Endometrial microvascular endothelial cells (primary cell): ENCODE measurements around the gene LDLRAD3. TPM values are rescaled to one million over a fixed set of nuclear protein-coding genes. Genes with fewer than 3 reads are reported as not detected.

Experiments
- in situ Hi-C: cut with HindIII; loops from 2 replicates; pipeline ENCODE4 v1.10.0; 2017; ENCODE audit warnings: low sequenced_read_pairs, low pct_unique_long_range_greater_than_20kb; ENCODE audit errors: inconsistent ontology term
- total RNA-seq: library from RNA; depleted of rRNA; stranded (reverse); fragments of >200 nt; gene quantifications from one replicate; pipeline ENCODE4 v1.2.3, GENCODE V29; 2015; ENCODE audit errors: inconsistent ontology term

The LDLRAD3 gene
- total RNA-seq, 1 donor from 2014 or later: 17.2 TPM

- in situ Hi-C loops: no loop called here
These were observed 134.8 kb downstream of the LDLRAD3 start for GRCh38 chr11:36078686-36079055.

DNA sequence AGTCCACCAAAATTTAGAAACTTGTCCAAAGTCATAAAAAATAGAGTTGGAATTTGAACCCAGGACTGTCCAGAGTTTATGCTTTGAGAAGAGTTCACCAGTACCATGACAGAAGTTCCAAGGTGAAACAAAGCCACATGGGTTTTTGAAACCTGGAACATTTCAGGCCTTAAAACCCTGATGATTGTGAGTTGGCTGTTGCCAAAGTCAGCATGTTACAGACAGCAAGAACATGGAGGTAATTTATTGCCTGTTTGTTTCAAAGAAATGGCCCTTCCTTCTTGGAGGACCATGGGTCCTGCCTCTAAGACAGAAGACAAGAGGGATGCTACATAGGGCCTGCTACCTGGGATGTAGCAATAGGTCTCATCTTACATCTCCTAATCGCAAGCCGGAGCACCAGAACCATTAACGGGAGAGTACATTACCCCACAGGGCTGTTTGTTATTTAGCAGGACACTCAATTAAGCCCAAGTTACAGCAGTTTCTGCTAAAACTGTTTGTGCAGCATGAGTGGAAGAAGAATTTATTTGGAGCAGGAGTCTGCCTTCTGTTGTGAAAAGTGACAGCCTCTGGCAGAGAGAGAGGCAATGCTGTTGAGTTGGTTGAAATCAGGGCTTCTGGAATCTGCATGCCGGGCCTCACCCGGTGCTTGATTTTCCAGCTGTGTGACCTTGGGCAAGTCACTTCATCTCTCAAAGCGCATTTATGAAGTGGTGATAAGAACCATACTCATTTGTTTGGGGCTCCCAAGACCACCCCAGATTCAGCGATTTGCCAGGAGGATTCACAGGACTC lies 136.2 kb downstream of the LDLRAD3 start:
- in situ Hi-C loops: no loop called here

DNA sequence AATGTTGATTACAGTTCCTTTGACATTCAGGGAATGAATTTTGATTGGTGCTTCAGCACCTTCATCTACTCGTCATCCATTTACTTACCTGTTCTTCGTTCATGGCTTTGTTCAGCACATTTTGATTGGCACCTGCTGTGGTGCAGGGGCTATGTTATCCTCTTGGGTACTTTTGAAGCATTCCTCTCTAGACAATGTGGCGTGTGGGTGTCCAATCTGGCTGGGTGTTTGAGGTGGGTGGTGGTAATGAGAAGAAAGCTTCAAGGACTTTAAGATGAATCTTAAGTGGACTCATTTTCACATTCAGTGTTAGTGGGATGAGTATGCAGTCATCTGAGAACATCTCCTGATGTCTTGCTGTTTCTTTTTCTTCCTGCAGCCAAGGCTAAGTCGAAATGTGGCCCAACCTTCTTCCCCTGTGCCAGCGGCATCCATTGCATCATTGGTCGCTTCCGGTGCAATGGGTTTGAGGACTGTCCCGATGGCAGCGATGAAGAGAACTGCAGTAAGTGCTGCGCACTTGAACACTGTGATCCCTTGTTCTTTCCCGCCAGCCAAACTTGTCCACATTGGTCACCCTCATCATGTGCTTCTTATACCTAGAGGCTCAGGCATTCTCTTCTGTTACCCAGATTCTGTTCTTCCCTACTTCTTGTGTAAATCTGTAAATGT lies 137.5 kb downstream of the LDLRAD3 start:
- in situ Hi-C loops: no loop called here

DNA sequence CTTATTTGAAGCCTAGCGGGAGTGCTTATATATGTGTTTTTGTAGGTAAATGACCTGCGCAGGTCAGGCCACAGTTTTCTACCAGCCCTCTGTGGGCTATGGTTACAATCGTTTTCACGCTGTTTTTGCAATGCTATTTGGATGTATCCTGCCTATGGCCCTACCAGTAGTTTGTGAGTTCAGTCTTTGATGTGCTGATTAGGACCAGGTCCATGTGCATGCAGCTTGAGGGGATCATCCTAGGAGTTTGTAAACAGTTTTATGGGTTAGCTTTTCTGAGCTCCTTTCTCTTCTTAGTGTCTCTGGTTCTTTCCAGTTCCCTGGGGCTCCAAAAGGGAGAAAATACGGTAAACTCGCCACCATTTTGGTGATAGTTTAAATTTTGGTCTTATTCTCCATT lies 142.5 kb downstream of the LDLRAD3 start:
- in situ Hi-C loops: no loop called here

DNA sequence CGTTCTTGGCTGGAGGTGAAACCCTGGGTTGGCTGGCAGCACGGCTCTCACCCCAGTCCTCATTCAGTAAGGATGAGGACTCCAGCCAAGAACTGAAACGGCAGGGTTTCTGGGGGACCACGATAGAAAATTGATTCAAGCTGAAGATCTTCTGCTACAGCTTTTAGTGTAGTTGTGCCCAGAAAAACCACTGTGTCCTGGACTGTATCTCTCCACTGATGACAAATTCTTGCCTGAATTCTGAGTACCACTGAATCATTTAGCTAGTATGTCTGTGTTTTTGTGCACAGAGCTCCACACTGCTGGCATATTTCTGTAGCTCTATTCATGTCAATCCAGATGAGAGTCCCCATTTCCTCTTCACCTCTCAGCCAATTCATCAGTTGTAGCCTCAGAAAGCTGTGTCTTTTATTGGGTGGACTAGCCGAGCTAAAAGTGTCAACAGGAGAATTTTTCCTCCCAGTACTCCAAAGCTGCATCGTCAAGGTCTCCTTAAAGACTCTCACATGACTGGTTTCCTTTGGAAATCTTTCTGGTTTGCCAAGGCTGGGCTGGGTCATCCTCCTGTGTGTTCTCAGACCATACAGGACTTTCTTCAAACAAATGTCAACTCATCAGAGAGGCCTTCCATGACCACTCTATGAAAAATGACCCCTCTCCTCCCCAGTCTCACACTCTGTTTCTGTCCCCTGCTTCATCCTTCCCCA lies 144.6 kb downstream of the LDLRAD3 start:
- in situ Hi-C loops: no loop called here

GRCh38 chr11:36089920-36090319 lies 146.1 kb downstream of the LDLRAD3 start:
- in situ Hi-C loops: no loop called here

GRCh38 chr11:36090356-36091109 lies 146.7 kb downstream of the LDLRAD3 start:
- in situ Hi-C loops: no loop called here

GRCh38 chr11:36091256-36091811 lies 147.5 kb downstream of the LDLRAD3 start:
- in situ Hi-C loops: no loop called here

DNA sequence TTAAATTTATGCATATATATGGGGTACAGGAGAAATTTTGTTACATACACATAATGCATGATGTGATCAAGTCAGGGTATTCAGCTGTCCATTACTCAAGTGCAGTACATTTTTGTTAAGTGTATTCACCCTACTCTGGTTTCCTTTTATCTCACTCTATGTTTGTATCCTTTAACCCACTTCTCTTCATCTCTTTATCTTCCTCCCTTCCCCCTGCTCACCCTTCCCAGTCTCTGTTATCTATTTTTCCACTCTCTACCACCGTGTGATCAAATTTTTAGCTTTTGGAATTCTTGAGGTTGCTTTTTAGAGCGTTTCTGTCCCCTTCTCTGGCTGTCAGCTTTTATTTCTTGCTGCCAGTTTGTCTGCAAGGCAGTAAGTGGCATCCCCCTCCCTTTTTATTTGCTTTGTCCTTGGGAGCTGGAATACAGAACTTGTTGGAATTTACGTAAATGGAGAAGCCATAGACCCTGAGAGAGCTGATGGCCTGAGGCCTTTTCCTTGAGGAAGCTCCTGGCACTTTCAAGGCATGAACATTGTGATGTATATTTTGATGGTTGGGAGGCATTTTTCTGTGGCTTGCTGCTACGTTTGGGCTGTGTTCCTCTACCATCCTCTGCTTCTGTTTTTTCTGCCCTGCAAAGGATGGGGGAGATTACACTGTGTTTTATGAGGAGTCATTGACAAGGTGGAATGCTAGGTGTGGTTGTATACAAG lies 148.6 kb downstream of the LDLRAD3 start:
- in situ Hi-C loops: no loop called here

- in situ Hi-C loops: no loop called here
These were observed 149.7 kb downstream of the LDLRAD3 start for GRCh38 chr11:36093548-36093947.

DNA sequence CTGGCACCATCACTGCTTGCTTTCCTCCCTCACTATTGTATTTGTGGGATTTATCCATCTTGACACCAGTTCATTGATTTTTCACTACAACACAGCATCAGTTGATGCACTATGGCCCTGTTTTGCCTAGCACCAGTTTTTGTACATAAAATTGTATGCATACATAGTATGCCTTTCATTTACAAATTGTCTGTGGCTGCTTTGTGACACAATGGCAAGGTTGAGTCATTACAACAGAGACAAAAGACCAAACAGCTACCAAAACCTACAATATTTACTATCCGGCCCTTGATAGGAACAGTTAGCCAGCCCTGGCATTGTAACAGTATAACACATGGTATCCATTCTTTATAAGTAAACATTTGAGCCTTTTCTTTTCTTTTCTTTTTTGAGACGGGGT lies 150.3 kb downstream of the LDLRAD3 start:
- in situ Hi-C loops: no loop called here

GRCh38 chr11:36095716-36096115 lies 151.9 kb downstream of the LDLRAD3 start:
- in situ Hi-C loops: no loop called here

GRCh38 chr11:36097219-36097650 lies 153.4 kb downstream of the LDLRAD3 start:
- in situ Hi-C loops: no loop called here

GRCh38 chr11:36098087-36098486 lies 154.2 kb downstream of the LDLRAD3 start:
- in situ Hi-C loops: no loop called here

- in situ Hi-C loops: no loop called here
These were observed 155.1 kb downstream of the LDLRAD3 start for GRCh38 chr11:36098853-36099375.

GRCh38 chr11:36101466-36101865 lies 157.6 kb downstream of the LDLRAD3 start:
- in situ Hi-C loops: no loop called here

GRCh38 chr11:36102868-36103267 lies 159.0 kb downstream of the LDLRAD3 start:
- in situ Hi-C loops: no loop called here

DNA sequence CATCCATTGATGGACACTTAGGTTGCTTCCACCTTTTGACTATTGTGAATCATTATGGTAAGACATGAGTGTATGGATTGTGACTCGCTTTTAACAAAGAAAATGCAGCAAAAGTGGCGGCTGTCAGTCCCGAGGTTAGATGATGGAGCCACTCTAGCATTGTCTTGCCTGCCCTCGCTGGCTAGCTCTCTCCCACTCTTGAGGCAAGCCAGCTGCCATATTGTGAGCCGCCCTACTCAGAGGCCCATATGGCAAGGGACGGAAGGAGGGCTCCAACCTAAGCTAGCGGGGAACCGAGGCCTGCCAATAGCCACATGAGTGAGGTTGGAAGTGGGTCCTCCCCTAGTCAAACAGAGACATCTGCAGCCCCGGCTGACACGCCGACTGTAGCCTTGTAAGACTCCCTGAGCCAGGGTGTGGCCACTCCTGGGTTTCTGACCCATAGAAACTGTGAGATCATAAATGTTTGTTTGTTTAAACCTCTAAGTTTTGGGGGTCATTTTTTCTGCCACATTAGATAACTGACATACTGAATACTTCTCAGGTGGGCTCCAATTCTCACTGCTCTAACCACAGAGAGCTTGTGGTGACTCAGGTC lies 160.2 kb downstream of the LDLRAD3 start:
- in situ Hi-C loops: no loop called here
